Vagina (tissue), 2 donors: Measurements from ENCODE around the gene SPATA12. TPM values are rescaled to one million over a fixed set of nuclear protein-coding genes. Genes with fewer than 3 reads are reported as not detected.
"Not testable (repeated sequence)": the region's sequence is repeated elsewhere in the genome, so short reads cannot be mapped to it uniquely, and the experiment has no call there.

ENCODE experiments used
- DNase-seq, 2 donors: peaks; one replicate each; pipeline ENCODE4 v3.0.0-alpha.2; 2017; ENCODE audit errors: extremely low spot score in 2 of 2
- H3K27ac ChIP-seq: fragments of 200-600 bp; sonication (generic); one replicate; pipeline ENCODE4 v1.5.1; 2019
- H3K27me3 ChIP-seq: fragments of 200-600 bp; sonication (generic); one replicate; pipeline ENCODE4 v1.5.1; 2019
- H3K36me3 ChIP-seq, 2 donors: fragments of 200-600 bp; sonication (generic); one replicate each; pipeline ENCODE4 v1.5.1; 2017 to 2019
- H3K4me1 ChIP-seq: fragments of 200-600 bp; sonication (generic); one replicate; pipeline ENCODE4 v1.5.1; 2019
- H3K4me3 ChIP-seq, 2 donors: fragments of 200-600 bp; sonication (generic); 1 replicate in 1 of 2; 2 replicates in 1 of 2; pipeline ENCODE4 v1.5.1; 2016 to 2019
- H3K9me3 ChIP-seq: fragments of 200-600 bp; sonication (generic); one replicate; pipeline ENCODE4 v1.5.1; 2019
- CTCF ChIP-seq, 3 experiments: fragments of 450-650 bp in 2 of 3; fragments of 200-600 bp in 1 of 3; sonication (generic) in 1 of 3; IDR thresholded peaks; one replicate each; pipeline ENCODE4 v1.5.1; 2017 to 2019; ENCODE audit warnings: antibody characterized with exemption in 3 of 3, mild to moderate bottlenecking in 2 of 3, moderate library complexity in 2 of 3
- POLR2A ChIP-seq, 2 donors: fragments of 450-650 bp; IDR thresholded peaks; one replicate each; pipeline ENCODE4 v1.6.1; 2017; ENCODE audit warnings: antibody characterized with exemption in 2 of 2, mild to moderate bottlenecking in 2 of 2, moderate library complexity in 2 of 2
- POLR2AphosphoS5 ChIP-seq, 2 donors: sonication (generic); formaldehyde crosslinking; IDR thresholded peaks; one replicate each; pipeline ENCODE4 v1.9.0; 2017; ENCODE audit warnings: antibody characterized with exemption in 2 of 2, mild to moderate bottlenecking in 2 of 2, low read depth in 1 of 2; ENCODE audit not compliant: insufficient read depth in 1 of 2
- intact Hi-C: fragments of 100-400 bp; cut with DNase I; formaldehyde crosslinking; loops from one replicate; pipeline ENCODE4 v1.15.1; 2023
- total RNA-seq: library from RNA; depleted of rRNA; stranded (reverse); fragments of >200 nt; gene quantifications from one replicate; pipeline ENCODE4 v1.2.3, GENCODE V29; 2016

SPATA12 gene
- total RNA-seq, 1 donor from 2014 or later: not detected

- Histone ChIP-seq H3K4me1 (peaks cover 22% of the 10 kb centered on the region), H3K4me3 (peak overlapping the region; percentile 81 to 90), H3K9me3 (no peaks in the 10 kb centered on the region), H3K36me3 (no peaks in the 10 kb centered on the region), H3K27me3 (no peaks in the 10 kb centered on the region), H3K27ac (peak overlapping the region; percentile 56)
- DNase-seq: no peak
- intact Hi-C loops: no loop called here
- TF ChIP-seq CTCF (IDR thresholded peaks at IDR 0.05) (no peak), POLR2AphosphoS5 (IDR thresholded peaks at IDR 0.05; ENCODE audit: insufficient read depth in 1 of 2, low read depth in 1 of 2) (no peak), POLR2A (IDR thresholded peaks at IDR 0.05) (no peak)
These were observed 19.0 kb downstream of the SPATA12 start for GRCh38 chr3:57079474-57079831.

DNA sequence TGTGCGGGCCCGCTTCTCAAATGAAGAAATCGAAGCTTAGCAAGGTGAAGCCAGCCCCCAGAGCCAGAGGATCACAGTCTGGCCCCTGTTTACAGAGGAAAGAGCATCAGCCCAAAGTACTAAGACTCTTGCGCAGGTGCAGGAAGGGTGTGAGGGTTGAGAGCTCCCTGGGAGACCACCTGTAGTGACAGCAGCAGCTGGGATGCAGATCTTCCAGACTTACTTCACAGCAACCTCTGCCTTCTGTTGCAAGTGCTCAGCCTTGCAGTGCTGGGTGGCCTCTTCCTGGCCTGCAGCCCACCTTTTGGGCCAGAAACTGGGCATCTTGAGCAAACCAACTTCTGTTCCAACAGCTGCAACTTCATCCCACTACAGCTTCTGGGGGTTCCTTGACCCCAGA, 19.7 kb downstream of the SPATA12 start:
- no peak overlapping the region for H3K4me3 ChIP-seq
- intact Hi-C loops: no loop called here
- no peaks in the 10 kb centered on the region for H3K36me3 ChIP-seq
- no peak for TF ChIP-seq CTCF (IDR thresholded peaks at IDR 0.05)
- TF ChIP-seq POLR2AphosphoS5 (IDR thresholded peaks at IDR 0.05; ENCODE audit: insufficient read depth in 1 of 2, low read depth in 1 of 2): no peak
- no peak for TF ChIP-seq POLR2A (IDR thresholded peaks at IDR 0.05)
- H3K9me3 ChIP-seq: no peaks in the 10 kb centered on the region
- no peak for DNase-seq
- H3K27me3 ChIP-seq: no peaks in the 10 kb centered on the region
- no peak overlapping the region for H3K27ac ChIP-seq
- H3K4me1 ChIP-seq: peaks cover 22% of the 10 kb centered on the region

DNA sequence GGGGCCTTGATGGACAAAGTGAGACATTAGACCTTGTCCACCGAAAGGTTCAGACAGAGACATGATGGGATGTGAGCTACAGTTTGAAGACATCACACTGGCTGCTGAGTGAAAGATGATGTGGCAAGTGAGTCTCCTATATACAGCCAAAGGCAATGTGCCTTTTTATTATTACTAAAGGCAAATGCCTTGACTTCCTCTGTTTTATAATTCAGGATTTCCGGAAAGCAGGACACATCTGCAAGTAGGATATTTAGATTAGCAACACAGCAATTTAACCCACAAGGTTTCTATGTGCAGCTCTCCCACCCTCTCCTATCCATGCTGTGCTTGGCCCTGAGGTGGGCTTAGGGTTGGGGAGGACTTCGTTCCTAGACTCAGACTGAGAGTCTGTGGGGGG, 20.7 kb downstream of the SPATA12 start:
- no peaks in the 10 kb centered on the region for H3K36me3 ChIP-seq
- H3K27ac ChIP-seq: no peak overlapping the region
- no peak for DNase-seq
- no peaks in the 10 kb centered on the region for H3K27me3 ChIP-seq
- H3K4me3 ChIP-seq: no peak overlapping the region
- H3K9me3 ChIP-seq: no peaks in the 10 kb centered on the region
- peaks cover 22% of the 10 kb centered on the region for H3K4me1 ChIP-seq
- no peak for TF ChIP-seq POLR2AphosphoS5 (IDR thresholded peaks at IDR 0.05; ENCODE audit: insufficient read depth in 1 of 2, low read depth in 1 of 2)
- no peak for TF ChIP-seq CTCF (IDR thresholded peaks at IDR 0.05)
- TF ChIP-seq POLR2A (IDR thresholded peaks at IDR 0.05): no peak
- intact Hi-C loops: no loop called here

DNA sequence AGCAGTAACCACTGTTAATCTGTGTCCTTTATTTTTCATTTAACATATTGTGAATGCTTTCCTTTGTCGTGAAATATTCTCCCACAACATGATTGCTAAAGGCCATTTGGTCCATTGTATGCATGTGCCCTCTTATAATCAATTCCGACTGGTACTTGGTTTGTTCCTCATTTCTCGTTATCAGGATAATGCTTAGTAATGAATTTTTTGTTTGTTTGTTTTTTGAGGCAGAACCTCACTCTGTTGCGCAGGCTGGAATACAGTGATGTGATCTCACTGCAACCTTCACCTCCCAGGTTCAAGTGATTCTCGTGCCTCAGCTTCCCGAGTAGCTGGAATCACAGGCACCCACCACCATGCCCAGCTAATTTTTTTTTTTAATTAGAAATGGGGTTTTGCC, 22.0 kb downstream of the SPATA12 start:
- peaks cover 21% of the 10 kb centered on the region for H3K4me1 ChIP-seq
- intact Hi-C loops: no loop called here
- no peak for TF ChIP-seq POLR2AphosphoS5 (IDR thresholded peaks at IDR 0.05; ENCODE audit: insufficient read depth in 1 of 2, low read depth in 1 of 2)

DNA sequence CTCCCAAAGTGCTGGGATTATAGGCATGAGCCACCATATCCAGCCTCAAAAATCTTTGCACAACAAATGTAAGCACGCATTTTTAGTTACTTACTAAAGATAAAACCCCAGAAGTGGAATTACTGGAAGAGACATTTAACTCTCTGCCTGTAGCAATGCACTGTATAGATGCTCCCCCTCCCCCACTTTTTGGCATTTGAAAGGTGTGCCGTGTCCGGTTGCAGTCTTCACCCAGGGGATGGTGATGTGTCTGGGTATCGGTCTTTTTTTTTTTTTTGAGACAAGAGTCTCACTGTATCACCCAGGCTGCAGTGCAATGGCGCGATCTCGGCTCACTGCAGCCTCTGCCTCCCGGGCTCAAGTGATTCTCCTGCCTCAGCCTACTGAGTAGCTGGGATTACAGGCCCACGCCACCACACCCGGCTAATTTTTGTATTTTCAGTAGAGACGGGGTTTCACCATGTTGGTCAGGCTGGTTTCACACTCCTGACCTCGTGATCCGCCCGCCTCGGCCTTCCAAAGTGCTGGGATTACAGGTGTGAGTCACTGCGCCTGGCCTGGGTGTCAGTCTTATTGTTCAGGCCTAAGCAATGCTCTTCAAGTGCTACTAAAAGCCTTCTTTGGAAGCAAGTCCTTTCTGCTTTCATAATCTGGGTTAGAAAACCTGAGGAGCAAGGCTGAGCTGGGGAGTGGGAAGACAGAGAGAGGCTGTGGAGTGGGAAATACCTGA, 23.0 kb downstream of the SPATA12 start:
- DNase-seq, H3K4me3 ChIP-seq, H3K27ac ChIP-seq, H3K36me3 ChIP-seq, H3K9me3 ChIP-seq, intact Hi-C loops, H3K27me3 ChIP-seq: not testable (repeated sequence)
- peaks cover 12% of the 10 kb centered on the region for H3K4me1 ChIP-seq

More for the DNA sequence above, 22.0 kb downstream of the SPATA12 start:
- Histone ChIP-seq H3K36me3 (no peaks in the 10 kb centered on the region), H3K9me3 (no peaks in the 10 kb centered on the region), H3K27ac (no peak overlapping the region), H3K4me3 (no peak overlapping the region), H3K27me3 (no peaks in the 10 kb centered on the region)
- no peak for DNase-seq

DNA sequence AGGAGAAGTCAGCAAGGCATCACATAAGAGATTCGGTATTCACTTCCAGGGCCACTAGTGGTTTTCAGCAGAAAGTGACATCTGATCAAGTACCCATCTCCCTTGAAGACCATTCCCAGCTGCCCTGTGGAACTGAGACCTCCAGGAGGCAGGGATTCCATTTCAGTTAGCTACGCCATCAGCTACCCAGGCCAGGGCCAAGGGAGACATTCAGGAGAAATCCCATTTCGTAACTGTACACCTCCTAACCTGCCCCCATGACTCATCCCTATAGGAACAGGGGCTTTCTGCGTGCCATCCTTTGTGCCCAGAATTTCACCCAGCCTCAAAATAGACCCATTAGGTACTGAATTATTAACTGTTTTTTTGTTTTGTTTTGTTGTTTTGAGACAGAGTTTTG, 24.7 kb downstream of the SPATA12 start:
- no peak overlapping the region for H3K4me3 ChIP-seq
- no peak for DNase-seq
- TF ChIP-seq POLR2AphosphoS5 (IDR thresholded peaks at IDR 0.05; ENCODE audit: insufficient read depth in 1 of 2, low read depth in 1 of 2): no peak
- TF ChIP-seq POLR2A (IDR thresholded peaks at IDR 0.05): no peak
- TF ChIP-seq CTCF (IDR thresholded peaks at IDR 0.05): no peak
- intact Hi-C loops: no loop called here
- H3K9me3 ChIP-seq: no peaks in the 10 kb centered on the region
- no peaks in the 10 kb centered on the region for H3K36me3 ChIP-seq
- no peaks in the 10 kb centered on the region for H3K4me1 ChIP-seq
- no peaks in the 10 kb centered on the region for H3K27me3 ChIP-seq
- no peak overlapping the region for H3K27ac ChIP-seq
